A673 (cell line): ENCODE data around the gene DNAJC1. TPM values are rescaled to one million over a fixed set of nuclear protein-coding genes. Genes with fewer than 3 reads are reported as not detected.

Experiments
- BruUV-seq: library from RNA; stranded (reverse); fragments of 400-500 nt; replicated peaks from 2 replicates; lab custom pipeline; 2021; lab: Mats Ljungman, UMichigan
- CTCF ChIA-PET: fragments of 300-600 bp; sonication (Branson Sonifier 250); formaldehyde crosslinking; loops from one replicate; lab custom pipeline; 2022; ENCODE audit warnings: antibody characterized with exemption; lab: Charles Lee
- POLR2A ChIA-PET: fragments of 300-600 bp; sonication (Branson Sonifier 250); formaldehyde crosslinking; loops from one replicate; lab custom pipeline; 2022; ENCODE audit warnings: antibody characterized with exemption; ENCODE audit not compliant: low non-redundant PET; lab: Charles Lee
- DNase-seq: peaks from one replicate; pipeline ENCODE4 v3.0.0-alpha.2; 2015; ENCODE audit warnings: low spot score
- H3K27ac ChIP-seq: fragments of 200-600 bp; sonication (generic); 2 replicates; pipeline ENCODE4 v1.5.1; 2016; ENCODE audit warnings: mixed run types, low read depth, mild to moderate bottlenecking, mixed read lengths, antibody characterized with exemption, low read length; ENCODE audit not compliant: poor library complexity, severe bottlenecking
- H3K27me3 ChIP-seq: fragments of 200-600 bp; sonication (generic); replicated peaks from 2 replicates; pipeline ENCODE4 v1.6.1; 2017; ENCODE audit warnings: mixed run types, low read depth, mild to moderate bottlenecking, mixed read lengths, antibody characterized with exemption, low read length; ENCODE audit not compliant: insufficient read depth, poor library complexity
- H3K36me3 ChIP-seq: fragments of 200-600 bp; sonication (generic); 2 replicates; pipeline ENCODE4 v1.6.1; 2016; ENCODE audit warnings: mixed run types, mild to moderate bottlenecking, mixed read lengths, antibody characterized with exemption, low read length; ENCODE audit not compliant: insufficient read depth, poor library complexity, severe bottlenecking
- H3K4me1 ChIP-seq: fragments of 200-600 bp; sonication (generic); 2 replicates; pipeline ENCODE4 v1.6.1; 2017; ENCODE audit warnings: mixed run types, mild to moderate bottlenecking, mixed read lengths, antibody characterized with exemption, low read length; ENCODE audit not compliant: insufficient read depth, poor library complexity, severe bottlenecking
- H3K4me3 ChIP-seq: fragments of 200-600 bp; sonication (generic); 2 replicates; pipeline ENCODE4 v1.5.1; 2016; ENCODE audit warnings: low read depth, mixed run types, mild to moderate bottlenecking, mixed read lengths, low read length; ENCODE audit not compliant: poor library complexity, severe bottlenecking
- H3K9me3 ChIP-seq: fragments of 200-600 bp; sonication (generic); 2 replicates; pipeline ENCODE4 v1.6.1; 2016; ENCODE audit warnings: mixed run types, low read depth, mild to moderate bottlenecking, mixed read lengths, antibody characterized with exemption, low read length; ENCODE audit not compliant: poor library complexity, severe bottlenecking
- EZH2 ChIP-seq: fragments of 200-600 bp; sonication (generic); IDR thresholded peaks from 2 replicates; pipeline ENCODE4 v1.6.1; 2017; ENCODE audit warnings: borderline replicate concordance, low read depth, mild to moderate bottlenecking, mixed read lengths, antibody characterized with exemption, low read length; ENCODE audit not compliant: poor library complexity, severe bottlenecking
- intact Hi-C: fragments of 100-400 bp; cut with micrococcal nuclease; formaldehyde crosslinking; loops from one replicate; pipeline ENCODE4 v1.10.0; 2022; ENCODE audit not compliant: unreplicated experiment
- total RNA-seq: library from RNA; stranded (reverse); gene quantifications from 2 replicates; pipeline ENCODE4 v1.2.3, GENCODE V29; 2021
- TF ChIP-seq, protein P1 (sequence below): fragments of 300-800, 200-600 bp; sonication (generic); conservative IDR thresholded peaks from 2 replicates; pipeline ENCODE4 v1.5.1; 2017; ENCODE audit warnings: low read depth, mild to moderate bottlenecking, antibody characterized with exemption, low read length, moderate library complexity, mixed read lengths

Gene DNAJC1
- total RNA-seq, 1 experiment from 2014 or later: 21.2 TPM

GRCh38 chr10:22027364-22028238 is 24.1 kb upstream of the DNAJC1 start:
- Histone ChIP-seq H3K27ac (no peak overlapping the region), H3K9me3 (peaks cover 14% of the 10 kb centered on the region), H3K4me3 (no peak overlapping the region), H3K27me3 (no peaks in the 10 kb centered on the region), H3K36me3 (no peaks in the 10 kb centered on the region), H3K4me1 (no peaks in the 10 kb centered on the region)
- ChIA-PET CTCF (no interaction called here), POLR2A (no interaction called here)
- intact Hi-C loops: no loop called here
- no TSS peak for BruUV-seq
- DNase-seq: no peak
- TF ChIP-seq, protein P1, sequence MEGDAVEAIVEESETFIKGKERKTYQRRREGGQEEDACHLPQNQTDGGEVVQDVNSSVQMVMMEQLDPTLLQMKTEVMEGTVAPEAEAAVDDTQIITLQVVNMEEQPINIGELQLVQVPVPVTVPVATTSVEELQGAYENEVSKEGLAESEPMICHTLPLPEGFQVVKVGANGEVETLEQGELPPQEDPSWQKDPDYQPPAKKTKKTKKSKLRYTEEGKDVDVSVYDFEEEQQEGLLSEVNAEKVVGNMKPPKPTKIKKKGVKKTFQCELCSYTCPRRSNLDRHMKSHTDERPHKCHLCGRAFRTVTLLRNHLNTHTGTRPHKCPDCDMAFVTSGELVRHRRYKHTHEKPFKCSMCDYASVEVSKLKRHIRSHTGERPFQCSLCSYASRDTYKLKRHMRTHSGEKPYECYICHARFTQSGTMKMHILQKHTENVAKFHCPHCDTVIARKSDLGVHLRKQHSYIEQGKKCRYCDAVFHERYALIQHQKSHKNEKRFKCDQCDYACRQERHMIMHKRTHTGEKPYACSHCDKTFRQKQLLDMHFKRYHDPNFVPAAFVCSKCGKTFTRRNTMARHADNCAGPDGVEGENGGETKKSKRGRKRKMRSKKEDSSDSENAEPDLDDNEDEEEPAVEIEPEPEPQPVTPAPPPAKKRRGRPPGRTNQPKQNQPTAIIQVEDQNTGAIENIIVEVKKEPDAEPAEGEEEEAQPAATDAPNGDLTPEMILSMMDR: no peak
- no peak for TF ChIP-seq EZH2

DNA sequence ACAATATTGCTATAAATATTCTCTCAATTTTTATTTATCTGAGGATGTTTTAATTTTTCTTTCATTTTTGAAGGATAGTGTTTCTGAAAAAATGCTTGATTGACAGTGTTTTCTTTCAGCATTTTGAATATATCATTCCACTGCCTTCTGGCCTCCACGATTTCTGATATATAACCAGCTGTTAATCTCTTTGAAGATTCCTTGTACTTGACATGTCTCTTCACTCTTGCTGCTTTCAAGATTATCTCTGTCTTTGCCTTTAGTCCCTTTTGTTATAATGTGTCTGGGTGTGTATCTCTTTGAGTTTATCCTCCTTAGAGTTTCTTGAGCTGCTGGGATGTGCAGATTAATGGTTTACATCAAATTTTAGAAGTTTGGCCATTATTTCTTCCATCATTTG is 22.8 kb upstream of the DNAJC1 start:
- BruUV-seq: no TSS peak
- H3K9me3 ChIP-seq: peaks cover 11% of the 10 kb centered on the region
- intact Hi-C loops: no loop called here
- H3K27me3 ChIP-seq: no peaks in the 10 kb centered on the region
- DNase-seq: no peak
- no peak overlapping the region for H3K4me3 ChIP-seq
- H3K4me1 ChIP-seq: no peaks in the 10 kb centered on the region
- ChIA-PET POLR2A (no interaction called here), CTCF (no interaction called here)
- TF ChIP-seq, protein P1: no peak
- no peak for TF ChIP-seq EZH2
- no peaks in the 10 kb centered on the region for H3K36me3 ChIP-seq
- H3K27ac ChIP-seq: no peak overlapping the region

GRCh38 chr10:22023508-22023907 is 20.0 kb upstream of the DNAJC1 start:
- no peak for TF ChIP-seq EZH2
- TF ChIP-seq, protein P1: no peak
- Histone ChIP-seq H3K27ac (no peak overlapping the region), H3K36me3 (no peaks in the 10 kb centered on the region), H3K9me3 (peaks cover 11% of the 10 kb centered on the region), H3K4me1 (no peaks in the 10 kb centered on the region), H3K4me3 (no peak overlapping the region), H3K27me3 (no peaks in the 10 kb centered on the region)
- BruUV-seq: no TSS peak
- intact Hi-C loops: no loop called here
- no peak for DNase-seq
- CTCF ChIA-PET: no interaction called here
- POLR2A ChIA-PET: no interaction called here
